H9 (cell line): ENCODE results near the gene SEMA7A. TPM values are rescaled to one million over a fixed set of nuclear protein-coding genes. Genes with fewer than 3 reads are reported as not detected.
A peak's percentile ranks its signal among the peaks of the same experiment; 100 is the strongest.

Experiments used
- DNase-seq: peaks from one replicate; pipeline ENCODE4 v3.0.0-alpha.2; 2017
- H2AFZ ChIP-seq: one replicate; pipeline ENCODE4 v1.6.1; 2013; ENCODE audit warnings: mild to moderate bottlenecking, low read length, control low read depth, moderate library complexity
- H2AK5ac ChIP-seq: 2 replicates; pipeline ENCODE4 v1.6.1; 2013; ENCODE audit warnings: low read length, control low read depth, mixed read lengths; ENCODE audit not compliant: insufficient read length
- H2BK120ac ChIP-seq: one replicate; pipeline ENCODE4 v1.6.1; 2013; ENCODE audit warnings: low read depth, mild to moderate bottlenecking, low read length, control low read depth, inconsistent platforms; ENCODE audit not compliant: poor library complexity, severe bottlenecking
- H2BK12ac ChIP-seq: 2 replicates; pipeline ENCODE4 v1.6.1; 2013; ENCODE audit warnings: low read length, control low read depth, mixed read lengths, low read depth; ENCODE audit not compliant: insufficient read length
- H2BK15ac ChIP-seq: 2 replicates; pipeline ENCODE4 v1.6.1; 2013; ENCODE audit warnings: low read depth, low read length, control low read depth
- H2BK20ac ChIP-seq: one replicate; pipeline ENCODE4 v1.6.1; 2013; ENCODE audit warnings: low read depth, mild to moderate bottlenecking, low read length, control low read depth, inconsistent platforms; ENCODE audit not compliant: poor library complexity, severe bottlenecking
- H2BK5ac ChIP-seq: 2 replicates; pipeline ENCODE4 v1.6.1; 2013; ENCODE audit warnings: low read length, control low read depth, mixed read lengths; ENCODE audit not compliant: insufficient read length
- H3K14ac ChIP-seq: 2 replicates; pipeline ENCODE4 v1.6.1; 2013; ENCODE audit warnings: low read length, control low read depth; ENCODE audit not compliant: insufficient read depth
- H3K18ac ChIP-seq: 2 replicates; pipeline ENCODE4 v1.6.1; 2013; ENCODE audit warnings: low read depth, mild to moderate bottlenecking, mixed read lengths, low read length, control low read depth; ENCODE audit not compliant: insufficient read length
- H3K23ac ChIP-seq: 2 replicates; pipeline ENCODE4 v1.6.1; 2013; ENCODE audit warnings: low read length, control low read depth, mixed read lengths, low read depth; ENCODE audit not compliant: insufficient read length
- H3K23me2 ChIP-seq: 2 replicates; pipeline ENCODE4 v1.6.1; 2013; ENCODE audit warnings: low read depth, mild to moderate bottlenecking, mixed read lengths, low read length, control low read depth; ENCODE audit not compliant: insufficient read length, poor library complexity, severe bottlenecking
- H3K27ac ChIP-seq: 2 replicates; pipeline ENCODE4 v1.5.1; 2013; ENCODE audit warnings: low read length, control low read depth, mixed read lengths, low read depth; ENCODE audit not compliant: insufficient read length
- H3K27me3 ChIP-seq: 2 replicates; pipeline ENCODE4 v1.6.1; 2013; ENCODE audit warnings: low read length, control low read depth, inconsistent platforms; ENCODE audit not compliant: insufficient read depth
- H3K4ac ChIP-seq: 2 replicates; pipeline ENCODE4 v1.6.1; 2013; ENCODE audit warnings: low read depth, mild to moderate bottlenecking, control low read depth, inconsistent platforms, low read length, moderate library complexity
- H3K4me1 ChIP-seq: 2 replicates; pipeline ENCODE4 v1.6.1; 2013; ENCODE audit warnings: low read length, control low read depth, inconsistent platforms; ENCODE audit not compliant: insufficient read depth
- H3K4me2 ChIP-seq: 2 replicates; pipeline ENCODE4 v1.6.1; 2013; ENCODE audit warnings: low read length, control low read depth, mixed read lengths; ENCODE audit not compliant: insufficient read length, insufficient read depth
- H3K56ac ChIP-seq: 2 replicates; pipeline ENCODE4 v1.6.1; 2013; ENCODE audit warnings: low read depth, mild to moderate bottlenecking, mixed read lengths, low read length, control low read depth; ENCODE audit not compliant: insufficient read length
- H3K79me1 ChIP-seq: 2 replicates; pipeline ENCODE4 v1.6.1; 2013; ENCODE audit warnings: low read depth, mild to moderate bottlenecking, moderate library complexity, low read length, control low read depth, inconsistent platforms; ENCODE audit not compliant: insufficient read depth, poor library complexity, severe bottlenecking
- H3K79me2 ChIP-seq: 2 replicates; pipeline ENCODE4 v1.6.1; 2013; ENCODE audit warnings: low read length, control low read depth, inconsistent platforms; ENCODE audit not compliant: insufficient read depth
- H3K9ac ChIP-seq: 2 replicates; pipeline ENCODE4 v1.6.1; 2013; ENCODE audit warnings: low read length, control low read depth, mixed read lengths; ENCODE audit not compliant: insufficient read length; ENCODE audit errors: extremely low read depth
- H3K9me3 ChIP-seq: one replicate; pipeline ENCODE4 v1.6.1; 2013; ENCODE audit warnings: low read depth, low read length, inconsistent platforms; ENCODE audit not compliant: control insufficient read depth
- H3T11ph ChIP-seq: one replicate; pipeline ENCODE4 v1.6.1; 2013; ENCODE audit warnings: mild to moderate bottlenecking, low read length, control low read depth, inconsistent platforms
- H4K20me1 ChIP-seq: one replicate; pipeline ENCODE4 v1.6.1; 2013; ENCODE audit not compliant: control insufficient read depth, insufficient read length, insufficient read depth
- H4K5ac ChIP-seq: 2 replicates; pipeline ENCODE4 v1.6.1; 2013; ENCODE audit warnings: low read depth, mild to moderate bottlenecking, mixed read lengths, low read length, control low read depth; ENCODE audit not compliant: insufficient read length
- H4K8ac ChIP-seq: replicated peaks from 2 replicates; pipeline ENCODE4 v1.6.1; 2013; ENCODE audit warnings: low read length, control low read depth, mixed read lengths, low read depth; ENCODE audit not compliant: insufficient read length
- H4K91ac ChIP-seq: 2 replicates; pipeline ENCODE4 v1.6.1; 2013; ENCODE audit warnings: low read depth, mild to moderate bottlenecking, moderate library complexity, mixed read lengths, low read length, control low read depth; ENCODE audit not compliant: insufficient read length
- H3K27ac Mint-ChIP-seq, 3 experiments: 2 replicates in 2 of 3; 3 replicates in 1 of 3; pipeline ENCODE4 v1.8.0; 2020 to 2021; ENCODE audit warnings: mixed read lengths in 3 of 3, mild to moderate bottlenecking in 1 of 3, moderate library complexity in 1 of 3
- H3K27me3 Mint-ChIP-seq: 2 replicates; pipeline ENCODE4 v1.8.0; 2021; ENCODE audit warnings: low read depth, mild to moderate bottlenecking, moderate library complexity, mixed read lengths
- H3K36me3 Mint-ChIP-seq, 3 experiments: 2 replicates in 2 of 3; 3 replicates in 1 of 3; pipeline ENCODE4 v1.8.0; 2020 to 2021; ENCODE audit warnings: low read depth in 3 of 3, mixed read lengths in 3 of 3; ENCODE audit not compliant: insufficient read depth in 1 of 3
- H3K4me1 Mint-ChIP-seq, 2 experiments: 2 replicates each; pipeline ENCODE4 v1.8.0; 2020; ENCODE audit warnings: mixed read lengths in 2 of 2
- H3K4me3 Mint-ChIP-seq, 2 experiments: 2 replicates in 1 of 2; 3 replicates in 1 of 2; pipeline ENCODE4 v1.8.0; 2020 to 2021; ENCODE audit warnings: mild to moderate bottlenecking in 2 of 2, mixed read lengths in 2 of 2, moderate library complexity in 1 of 2
- H3K9me3 Mint-ChIP-seq, 2 experiments: 2 replicates in 1 of 2; 3 replicates in 1 of 2; pipeline ENCODE4 v1.8.0; 2020; ENCODE audit warnings: mild to moderate bottlenecking in 2 of 2, mixed read lengths in 2 of 2, moderate library complexity in 1 of 2
- CTCF ChIP-seq: fragments of 200-600 bp; sonication (generic); conservative IDR thresholded peaks from 3 replicates; pipeline ENCODE4 v1.8.0; 2021; ENCODE audit warnings: antibody characterized with exemption, mild to moderate bottlenecking
- WGBS: extraction: QIAGEN DNeasy Blood & Tissue Kit; methylation state at CpG from one replicate; pipeline ENCODE4 v1.1.7; 2013; ENCODE audit warnings: missing lambda C conversion rate, low lambda C conversion rate, mixed read lengths; ENCODE audit not compliant: insufficient read length; ENCODE audit errors: extremely low coverage; 5-methylcytosine and 5-hydroxymethylcytosine counted together
- total RNA-seq: library from RNA; stranded (reverse); gene quantifications from 2 replicates; pipeline ENCODE4 v1.2.1, GENCODE V29; 2021

The SEMA7A gene
- total RNA-seq, 1 experiment from 2014 or later = 5.7 TPM

- Histone ChIP-seq H3K18ac (no peak overlapping the region), H3K9me3 (no peaks in the 10 kb centered on the region), H4K8ac (no peak overlapping the region), H2BK5ac (no peak overlapping the region), H3K27ac (no peak overlapping the region), H3K23ac (no peak overlapping the region), H3K56ac (no peak overlapping the region), H3K79me1 (no peaks in the 10 kb centered on the region), H4K91ac (no peak overlapping the region), H3K27me3 (no peaks in the 10 kb centered on the region), H3T11ph (no peak overlapping the region), H3K23me2 (no peaks in the 10 kb centered on the region), H2BK20ac (no peak overlapping the region), H3K4me2 (no peak overlapping the region), H2BK15ac (no peak overlapping the region), H3K9ac (no peak overlapping the region), H4K5ac (no peak overlapping the region), H2BK12ac (no peak overlapping the region), H2AK5ac (no peak overlapping the region), H4K20me1 (no peaks in the 10 kb centered on the region), H3K4ac (no peak overlapping the region), H3K14ac (no peak overlapping the region; the same call in 1 of the 2 replicates), H2BK120ac (no peak overlapping the region), H2AFZ (no peak overlapping the region), H3K79me2 (no peaks in the 10 kb centered on the region), H3K4me1 (no peaks in the 10 kb centered on the region)
- TF ChIP-seq CTCF = no peak
- Mint-ChIP-seq H3K27ac (peak overlapping the region in 1 of 3 experiments; percentile 7; a peak in 3 of 7 replicates), H3K4me1 (peaks cover 10 to 12% of the 10 kb centered on the region in 2 experiments), H3K9me3 (no peaks in the 10 kb centered on the region), H3K4me3 (peak overlapping the region in 1 of 2 experiments; percentile 0; a peak in 2 of 5 replicates), H3K27me3 (no peaks in the 10 kb centered on the region), H3K36me3 (peaks cover 5 to 19% (median 18%) of the 10 kb centered on the region in 3 experiments; a peak in 6 of 7 replicates)
- DNase-seq = no peak
- no CpG with 5 or more reads among the region's 14 CpGs for WGBS
Measured at GRCh38 chr15:74443100-74443909, 9.5 kb upstream of the SEMA7A start.
